CD4-positive, alpha-beta T cell treated with Interleukin-15 for 4 hours (primary cell): Measurements from ENCODE around the gene PTGDR.

ENCODE experiments used
- DNase-seq: peaks from one replicate; pipeline ENCODE4 v3.0.0-alpha.2; 2020; ENCODE audit warnings: low spot score

PTGDR gene

GRCh38 chr14:52312931-52313355, 45.4 kb downstream of the PTGDR start:
- no peak for DNase-seq

GRCh38 chr14:52313462-52313861, 46.0 kb downstream of the PTGDR start:
- DNase-seq: no peak

- peak; percentile 90 for DNase-seq
Measured at GRCh38 chr14:52313903-52314594, 46.6 kb downstream of the PTGDR start, which contains the start of gene PTGER2. PTGER2 (plus strand) TSS chr14:52314312; CDS start chr14:52314549, 237 bp downstream.

GRCh38 chr14:52314595-52315354, 47.3 kb downstream of the PTGDR start:
- peak; percentile 38 for DNase-seq

GRCh38 chr14:52315355-52315718, 47.8 kb downstream of the PTGDR start:
- peak; percentile 54 for DNase-seq

GRCh38 chr14:52318062-52318461, 50.6 kb downstream of the PTGDR start:
- peak; percentile 27 for DNase-seq

- DNase-seq: peak; percentile 50
Measured at GRCh38 chr14:52318826-52319645, 51.5 kb downstream of the PTGDR start.

GRCh38 chr14:52319919-52320318, 52.4 kb downstream of the PTGDR start:
- DNase-seq: peak; percentile 38

GRCh38 chr14:52325126-52325525, 57.6 kb downstream of the PTGDR start:
- peak; percentile 80 for DNase-seq

GRCh38 chr14:52325630-52326029, 58.1 kb downstream of the PTGDR start:
- DNase-seq: no peak
